HG03135 (cell line): ENCODE measurements around the gene FBXL5.

Experiments
- ATAC-seq: cut with Tn5 transposase; IDR thresholded peaks from one replicate; pipeline ENCODE4 v1.9.1; 2021; ENCODE audit warnings: mild to moderate bottlenecking, moderate library complexity; ENCODE audit not compliant: unreplicated experiment

FBXL5 gene

DNA sequence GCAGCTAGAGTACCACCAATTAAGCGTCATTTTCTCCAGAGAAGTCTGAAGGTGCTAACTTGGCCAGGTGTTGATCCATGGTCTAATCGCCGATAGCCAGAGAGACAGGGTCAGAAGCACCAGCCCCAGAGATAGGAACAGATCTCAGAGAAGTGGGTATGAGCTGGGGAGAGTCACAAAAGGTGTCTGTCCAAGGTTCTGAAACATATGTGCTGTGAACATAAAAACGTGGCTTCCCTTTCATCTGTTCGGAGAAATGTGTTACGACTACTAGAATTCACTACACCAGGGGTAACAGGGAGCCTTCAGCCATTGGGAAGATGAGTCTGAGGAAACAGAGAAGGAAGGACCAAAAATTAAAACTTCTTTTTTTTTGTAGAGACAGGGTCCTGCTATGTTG is 91.3 kb downstream of the FBXL5 start:
- no peak for ATAC-seq

- no peak for ATAC-seq
Observed at GRCh38 chr4:15562623-15563022, 92.5 kb downstream of the FBXL5 start.

- ATAC-seq, result no peak
Observed at GRCh38 chr4:15562114-15562513, 93.0 kb downstream of the FBXL5 start.

DNA sequence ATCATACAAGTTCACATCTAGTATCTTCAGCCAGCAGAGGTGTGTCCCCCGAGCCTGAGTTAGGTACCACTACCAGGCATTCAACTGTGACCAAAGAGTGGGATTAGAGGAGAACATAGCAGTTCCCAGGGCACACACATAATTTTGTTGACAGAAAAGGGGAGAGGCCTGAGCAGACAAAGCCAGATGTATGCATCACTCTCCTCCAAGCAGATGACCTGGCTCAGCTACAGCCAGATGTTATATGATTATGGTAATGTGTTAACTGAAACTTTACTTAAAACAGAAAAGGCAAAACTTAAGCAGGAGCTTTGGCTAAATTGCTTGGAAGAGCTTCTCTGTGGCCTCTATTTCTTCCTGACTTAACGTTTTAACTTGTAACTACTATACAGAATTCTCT is 96.6 kb downstream of the FBXL5 start:
- ATAC-seq, result no peak

DNA sequence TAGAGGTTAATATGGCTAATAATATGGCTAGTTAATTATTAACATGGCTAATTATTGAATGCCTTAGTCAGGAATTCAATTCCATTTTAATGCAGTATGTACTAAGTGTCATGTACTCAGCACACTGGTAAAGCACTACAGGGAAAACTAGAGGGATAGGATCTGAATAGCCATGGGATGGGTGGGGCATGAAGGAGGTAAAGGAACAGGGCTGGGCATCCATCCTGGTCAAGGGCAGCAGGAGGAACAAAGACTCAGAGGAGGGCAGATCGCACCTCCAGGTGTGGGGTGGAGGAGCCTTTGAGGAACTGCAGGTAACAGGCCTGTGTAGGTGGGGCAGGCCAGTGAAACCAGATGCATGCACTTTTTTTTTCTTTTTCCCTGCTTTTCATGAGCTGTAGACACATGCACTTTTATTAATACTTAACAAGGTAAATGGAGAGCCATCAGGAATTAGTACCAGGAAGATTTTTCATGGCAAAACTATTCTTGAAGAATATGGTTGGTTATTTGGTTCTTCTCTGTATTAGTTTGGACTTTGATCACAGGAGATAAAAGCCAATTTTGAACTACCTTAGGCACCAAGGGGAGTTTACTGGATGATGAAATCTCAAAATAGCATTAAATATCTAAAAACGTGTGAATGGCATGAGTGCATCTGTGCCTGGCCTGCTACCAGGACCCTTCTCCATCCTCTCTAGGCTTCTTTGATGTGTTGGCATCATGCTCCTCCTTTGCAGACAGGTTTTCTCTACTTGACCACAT is 97.2 kb downstream of the FBXL5 start:
- ATAC-seq, result no peak

GRCh38 chr4:15556511-15557092 is 98.6 kb downstream of the FBXL5 start:
- ATAC-seq, result no peak
